Rectal smooth muscle tissue (tissue), 1 donor: ENCODE measurements around the gene ASCC3.
"Not testable (repeated sequence)": the region's sequence is repeated elsewhere in the genome, so short reads cannot be mapped to it uniquely, and the experiment has no call there.

Experiments
- H3K27ac ChIP-seq: one replicate; pipeline ENCODE4 v1.7.0; 2013; ENCODE audit warnings: low read depth, low read length, inconsistent platforms
- H3K27me3 ChIP-seq: one replicate; pipeline ENCODE4 v1.7.0; 2013; ENCODE audit warnings: low read length; ENCODE audit not compliant: control insufficient read depth, insufficient read depth
- H3K36me3 ChIP-seq: one replicate; pipeline ENCODE4 v1.7.0; 2013; ENCODE audit warnings: low read length; ENCODE audit not compliant: control insufficient read depth, insufficient read depth
- H3K4me1 ChIP-seq: one replicate; pipeline ENCODE4 v1.7.0; 2013; ENCODE audit warnings: low read length; ENCODE audit not compliant: control insufficient read depth, insufficient read depth
- H3K4me3 ChIP-seq: one replicate; pipeline ENCODE4 v1.7.0; 2013; ENCODE audit warnings: low read length
- H3K9ac ChIP-seq: one replicate; pipeline ENCODE4 v1.7.0; 2013; ENCODE audit warnings: low read length

The ASCC3 gene

DNA sequence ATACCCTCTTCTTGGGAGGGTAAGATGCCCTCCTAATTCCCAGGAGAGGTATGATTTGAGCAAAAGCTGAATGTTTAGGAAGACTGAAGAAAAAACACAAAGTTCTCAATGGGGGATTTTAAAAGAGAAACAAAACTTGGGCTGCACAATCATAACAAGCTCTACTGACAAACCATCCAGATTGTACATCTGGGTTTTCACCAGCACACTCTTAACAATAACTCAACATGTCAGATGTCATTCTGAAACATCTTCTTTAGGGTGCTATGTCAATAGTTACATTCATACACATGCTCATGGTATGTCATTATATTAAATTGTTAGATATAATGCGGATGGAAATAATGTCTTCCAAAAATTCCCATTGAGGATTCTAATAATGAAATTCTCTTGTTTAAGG is 95.1 kb downstream of the ASCC3 start:
- Histone ChIP-seq H3K4me1 (no peaks in the 10 kb centered on the region), H3K27ac (no peak overlapping the region), H3K4me3 (no peak overlapping the region), H3K9ac (no peak overlapping the region), H3K36me3 (no peaks in the 10 kb centered on the region), H3K27me3 (no peaks in the 10 kb centered on the region)

DNA sequence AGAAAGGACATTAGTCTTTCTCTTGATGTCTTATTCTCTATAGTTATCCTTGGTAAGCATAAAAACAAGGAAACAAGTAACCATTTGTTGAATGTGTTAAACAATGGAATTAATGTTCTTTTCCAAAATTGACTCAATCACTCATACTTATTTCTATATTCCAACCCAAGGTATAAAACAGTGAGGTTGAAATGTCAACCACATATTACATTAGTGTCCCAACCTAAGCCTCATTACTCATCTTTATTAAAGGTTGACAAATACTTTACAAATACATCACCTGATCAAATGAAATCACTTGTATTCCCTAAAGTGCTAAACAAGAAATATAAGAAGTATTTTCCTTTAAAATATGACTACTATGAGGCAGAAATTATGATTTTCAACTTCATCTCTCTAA is 100.5 kb downstream of the ASCC3 start:
- Histone ChIP-seq H3K27ac (no peak overlapping the region), H3K4me1 (no peaks in the 10 kb centered on the region), H3K27me3 (no peaks in the 10 kb centered on the region), H3K36me3 (no peaks in the 10 kb centered on the region), H3K4me3 (no peak overlapping the region), H3K9ac (no peak overlapping the region)

DNA sequence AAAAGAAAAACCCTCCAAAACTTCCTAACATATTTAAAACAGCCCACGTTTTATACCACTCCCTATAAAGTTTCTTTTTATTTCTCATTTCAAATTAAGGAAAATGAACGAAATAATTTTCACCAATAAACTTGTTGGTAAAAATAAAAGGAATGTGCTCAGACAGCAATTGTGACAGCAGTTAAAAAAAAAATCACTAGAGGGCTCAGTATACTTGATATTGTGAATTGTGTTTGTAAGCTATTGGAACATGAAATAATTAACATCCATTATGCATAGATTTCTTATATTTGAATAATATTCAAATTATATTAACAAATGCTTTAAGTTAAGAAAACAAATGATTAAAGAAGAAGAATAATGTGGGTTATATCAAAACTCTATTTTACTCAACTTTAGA is 105.5 kb downstream of the ASCC3 start:
- no peaks in the 10 kb centered on the region for H3K27me3 ChIP-seq
- H3K4me1 ChIP-seq = no peaks in the 10 kb centered on the region
- no peak overlapping the region for H3K9ac ChIP-seq
- H3K27ac ChIP-seq = no peak overlapping the region
- no peak overlapping the region for H3K4me3 ChIP-seq
- H3K36me3 ChIP-seq = no peaks in the 10 kb centered on the region

DNA sequence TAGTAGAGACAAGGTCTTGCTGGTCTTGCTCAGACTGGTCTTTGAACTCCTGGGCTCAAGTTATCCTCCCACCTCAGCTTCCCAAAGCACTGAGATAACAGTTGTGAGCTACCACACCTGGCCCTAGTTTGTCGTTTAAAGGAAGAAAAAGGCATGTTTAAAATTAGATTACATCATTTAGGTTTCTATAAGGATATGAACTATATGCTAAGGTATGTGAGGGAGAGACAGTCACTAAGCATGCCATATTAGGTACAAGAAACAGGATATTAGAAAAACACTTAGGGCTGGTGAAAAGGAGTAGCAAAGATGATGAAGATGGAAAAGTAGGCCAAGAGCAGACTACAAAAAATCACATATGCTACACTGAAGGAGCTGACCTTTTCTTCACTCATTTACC is 106.4 kb downstream of the ASCC3 start:
- H3K4me1 ChIP-seq = no peaks in the 10 kb centered on the region
- no peaks in the 10 kb centered on the region for H3K27me3 ChIP-seq
- no peak overlapping the region for H3K9ac ChIP-seq
- no peaks in the 10 kb centered on the region for H3K36me3 ChIP-seq
- H3K4me3 ChIP-seq = no peak overlapping the region
- no peak overlapping the region for H3K27ac ChIP-seq

GRCh38 chr6:100768816-100769351 is 112.2 kb downstream of the ASCC3 start:
- peaks cover 2% of the 10 kb centered on the region for H3K36me3 ChIP-seq
- H3K27me3 ChIP-seq = no peaks in the 10 kb centered on the region
- no peak overlapping the region for H3K4me3 ChIP-seq

DNA sequence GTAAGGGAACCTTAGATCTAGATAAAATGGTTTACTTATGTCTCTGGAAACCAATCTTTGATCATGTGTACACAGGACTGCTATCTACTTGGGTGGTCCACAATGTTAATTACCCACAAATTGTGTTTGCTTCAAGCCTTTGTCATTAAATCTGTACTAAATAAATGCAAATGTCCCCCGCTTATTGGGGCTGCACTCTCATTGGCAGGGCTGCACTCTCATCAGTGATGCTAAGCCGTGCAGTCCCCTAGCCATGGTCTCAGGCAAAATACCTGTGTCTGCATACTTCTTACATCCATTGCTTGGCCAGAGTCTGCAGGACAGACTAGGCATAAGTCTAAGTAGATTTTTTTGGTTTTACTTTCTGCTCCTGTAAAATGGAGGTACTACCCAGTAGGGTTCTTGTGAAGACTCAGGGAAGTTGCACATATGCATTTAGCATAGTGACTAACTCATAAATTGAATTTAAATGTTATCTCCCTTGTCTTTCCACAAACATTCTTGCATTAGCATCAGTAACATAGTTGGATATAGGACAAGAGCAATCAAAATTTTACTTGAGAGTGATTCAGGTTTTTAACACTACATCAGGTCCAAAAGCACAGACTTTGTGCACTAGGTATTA is 117.4 kb downstream of the ASCC3 start:
- H3K4me3 ChIP-seq = no peak overlapping the region
- no peak overlapping the region for H3K27ac ChIP-seq
- no peak overlapping the region for H3K9ac ChIP-seq
- peaks cover 5% of the 10 kb centered on the region for H3K36me3 ChIP-seq
- no peaks in the 10 kb centered on the region for H3K4me1 ChIP-seq
- H3K27me3 ChIP-seq = no peaks in the 10 kb centered on the region

More at GRCh38 chr6:100768816-100769351, 112.2 kb downstream of the ASCC3 start:
- Histone ChIP-seq H3K9ac (no peak overlapping the region), H3K4me1 (no peaks in the 10 kb centered on the region), H3K27ac (no peak overlapping the region)

GRCh38 chr6:100761841-100762240 is 119.3 kb downstream of the ASCC3 start:
- no peaks in the 10 kb centered on the region for H3K27me3 ChIP-seq
- H3K4me1 ChIP-seq = no peaks in the 10 kb centered on the region
- no peak overlapping the region for H3K9ac ChIP-seq
- H3K27ac ChIP-seq = no peak overlapping the region
- H3K4me3 ChIP-seq = no peak overlapping the region
- peaks cover 5% of the 10 kb centered on the region for H3K36me3 ChIP-seq

- not testable (repeated sequence) for H3K36me3 ChIP-seq
These were observed 122.7 kb downstream of the ASCC3 start for GRCh38 chr6:100758386-100758785.

DNA sequence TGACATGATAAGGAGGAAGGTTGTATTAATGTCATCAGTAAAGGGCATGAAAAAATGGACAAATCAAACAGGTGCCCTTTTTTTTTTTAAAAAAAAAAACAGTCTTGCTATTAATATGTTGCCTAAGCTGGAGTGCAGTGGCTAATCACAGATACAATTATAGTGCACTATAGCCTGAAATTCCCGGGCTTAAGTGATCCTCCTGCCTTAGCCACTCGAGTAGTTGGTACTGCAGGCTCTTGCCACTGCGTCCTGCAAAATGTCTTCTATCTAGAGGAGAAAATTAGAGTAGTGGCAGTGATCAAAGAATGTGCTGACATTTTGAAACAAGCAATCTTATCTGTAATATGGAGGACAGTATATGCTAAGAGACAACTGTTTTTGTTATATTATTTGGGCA is 127.7 kb downstream of the ASCC3 start:
- H3K27me3 ChIP-seq = no peaks in the 10 kb centered on the region
- no peak overlapping the region for H3K4me3 ChIP-seq
- H3K27ac ChIP-seq = no peak overlapping the region
- H3K4me1 ChIP-seq = no peaks in the 10 kb centered on the region
- H3K36me3 ChIP-seq = peaks cover 2% of the 10 kb centered on the region
- H3K9ac ChIP-seq = no peak overlapping the region

More at GRCh38 chr6:100758386-100758785, 122.7 kb downstream of the ASCC3 start:
- not testable (repeated sequence) for H3K4me3 ChIP-seq, H3K27me3 ChIP-seq, H3K9ac ChIP-seq, H3K4me1 ChIP-seq, H3K27ac ChIP-seq

DNA sequence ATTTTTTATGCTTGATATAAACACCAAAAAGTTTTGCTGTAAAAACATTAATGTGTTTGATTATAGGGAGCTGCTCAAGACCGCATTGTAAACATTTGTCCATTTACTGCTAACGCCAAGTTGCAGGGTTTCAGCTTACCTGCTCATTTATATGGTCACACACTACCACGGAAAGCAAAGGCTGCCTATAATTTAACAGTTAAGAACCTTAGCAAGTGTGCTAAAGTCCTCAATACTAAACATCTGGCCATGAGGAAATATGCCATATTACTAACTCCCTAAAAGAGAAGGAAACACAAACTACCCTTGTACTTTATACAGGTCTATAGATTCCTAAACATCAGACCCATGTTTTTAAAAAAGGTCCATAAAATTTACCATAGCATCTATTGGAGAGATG is 129.5 kb downstream of the ASCC3 start:
- H3K27me3 ChIP-seq = no peaks in the 10 kb centered on the region
- H3K27ac ChIP-seq = no peak overlapping the region
- no peaks in the 10 kb centered on the region for H3K4me1 ChIP-seq
- H3K36me3 ChIP-seq = peaks cover 2% of the 10 kb centered on the region
- no peak overlapping the region for H3K4me3 ChIP-seq
- H3K9ac ChIP-seq = no peak overlapping the region

DNA sequence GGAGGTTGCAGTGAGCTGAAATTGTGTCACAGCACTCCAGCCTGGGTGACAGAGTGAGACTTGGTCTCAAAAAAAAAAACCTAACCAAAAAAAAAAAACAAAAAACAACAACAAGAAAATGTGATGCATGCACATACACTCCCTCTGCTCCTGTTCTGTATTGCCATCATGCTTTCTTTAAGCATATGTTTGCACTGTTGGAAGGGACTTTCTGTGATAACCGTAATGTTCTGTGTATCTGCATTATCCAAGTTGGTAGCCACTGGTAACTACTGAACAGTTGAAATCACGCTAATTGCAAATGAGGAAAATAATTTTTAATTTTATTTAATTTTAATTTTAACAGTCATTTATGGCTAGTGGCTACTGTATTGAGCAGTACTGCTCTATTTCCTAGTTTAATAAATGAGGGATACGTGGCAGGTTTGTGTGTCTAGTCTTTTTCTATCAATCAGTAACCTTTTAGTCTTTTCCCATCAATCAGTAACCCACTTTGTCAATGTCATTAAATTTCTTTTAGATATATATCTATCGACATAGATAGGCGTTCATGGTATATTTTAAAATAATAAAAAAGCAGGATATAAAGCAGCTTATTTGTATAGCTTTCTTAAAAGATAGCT is 135.6 kb downstream of the ASCC3 start:
- Histone ChIP-seq H3K27ac (no peak overlapping the region), H3K9ac (no peak overlapping the region), H3K36me3 (peaks cover 2% of the 10 kb centered on the region), H3K27me3 (no peaks in the 10 kb centered on the region), H3K4me1 (no peaks in the 10 kb centered on the region), H3K4me3 (no peak overlapping the region)

DNA sequence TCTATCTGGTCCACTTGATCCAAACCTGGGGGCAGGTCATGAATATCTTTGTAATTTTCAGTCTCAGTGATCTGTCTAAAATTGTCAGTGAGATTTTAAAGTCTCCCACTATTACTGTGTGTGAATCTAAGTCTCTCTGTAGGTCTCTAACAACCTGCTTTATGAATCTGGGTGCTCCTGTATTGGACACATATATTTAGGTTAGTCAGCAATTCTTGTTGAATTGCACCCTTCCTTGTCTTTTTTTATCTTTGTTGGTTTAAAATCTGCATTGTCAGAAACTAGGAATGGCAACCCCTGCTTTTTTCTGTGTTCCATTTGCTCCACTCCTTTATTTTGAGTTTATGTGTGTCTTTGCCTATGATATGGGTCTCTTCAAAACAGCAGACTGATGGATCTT is 140.7 kb downstream of the ASCC3 start:
- Histone ChIP-seq H3K36me3 (no peaks in the 10 kb centered on the region), H3K27me3 (no peaks in the 10 kb centered on the region), H3K4me1 (no peaks in the 10 kb centered on the region), H3K9ac (no peak overlapping the region), H3K27ac (no peak overlapping the region), H3K4me3 (no peak overlapping the region)

- not testable (repeated sequence) for H3K27ac ChIP-seq, H3K4me3 ChIP-seq
These were observed 143.4 kb downstream of the ASCC3 start for GRCh38 chr6:100737720-100738119.

More at GRCh38 chr6:100737720-100738119, 143.4 kb downstream of the ASCC3 start:
- not testable (repeated sequence) for H3K9ac ChIP-seq, H3K27me3 ChIP-seq, H3K4me1 ChIP-seq, H3K36me3 ChIP-seq
